Measurements from ENCODE around the gene NTN3. TPM values are rescaled to one million over a fixed set of nuclear protein-coding genes. Genes with fewer than 3 reads are reported as not detected.
"Not testable (repeated sequence)": the region's sequence is repeated elsewhere in the genome, so short reads cannot be mapped to it uniquely, and the experiment has no call there.

NTN3 gene
- total and polyA plus RNA-seq, 5 donors from 2014 or later = not detected

DNA sequence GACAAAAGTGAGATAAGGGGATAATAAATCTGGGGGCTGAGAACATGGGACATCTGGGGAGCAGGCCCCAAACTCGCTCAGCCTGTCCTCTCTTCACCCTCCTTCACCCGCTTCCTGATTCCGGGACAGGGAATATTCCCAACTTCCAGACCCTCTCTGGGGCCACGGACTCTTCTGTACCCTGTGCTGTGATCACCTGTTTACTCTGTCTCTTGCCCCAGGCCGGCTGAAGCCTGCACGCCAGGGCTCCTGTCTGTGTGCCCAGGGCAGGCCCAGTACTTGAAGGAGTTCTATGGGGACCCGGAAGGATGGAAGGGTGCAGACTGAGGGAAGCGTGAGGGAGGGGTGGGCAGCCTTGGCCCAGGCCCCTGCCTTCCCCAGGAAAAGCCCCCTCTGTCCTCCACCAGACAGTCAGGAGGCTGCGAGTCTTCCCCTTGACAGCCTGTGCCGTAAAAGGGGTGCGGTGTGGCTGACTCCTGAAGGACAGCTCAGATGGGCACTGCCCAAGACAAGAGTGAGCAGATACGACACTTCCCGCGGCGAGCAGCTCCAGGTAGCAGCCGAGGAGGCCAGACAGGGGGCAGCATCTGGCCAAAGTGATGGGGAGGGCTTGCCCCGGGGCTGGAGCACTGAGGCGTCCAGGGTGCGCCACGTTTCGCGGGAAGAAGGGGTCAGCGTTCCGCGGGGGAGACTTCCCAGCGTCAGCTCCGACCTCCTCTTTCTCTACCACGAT is 42.9 kb upstream of the NTN3 start:
- Histone ChIP-seq H3K27ac (ENCODE audit: insufficient read depth, low read length, poor library complexity, severe bottlenecking) (peak overlapping the region; percentile 38), H3K4me3 (ENCODE audit: low read depth, low read length) (no peak overlapping the region), H3K4me1 (ENCODE audit: control insufficient read depth, insufficient read depth, low read length, poor library complexity, severe bottlenecking) (peaks cover 22% of the 10 kb centered on the region), H3K9me3 (ENCODE audit: control insufficient read depth in 2 of 2, low read length in 2 of 2) (no peaks in the 10 kb centered on the region), H3K27me3 (ENCODE audit: control insufficient read depth, insufficient read depth, low read length) (no peaks in the 10 kb centered on the region), H3K36me3 (ENCODE audit: control insufficient read depth, insufficient read depth, low read length) (peaks cover 6% of the 10 kb centered on the region)
- ATAC-seq (ENCODE audit: low read depth in 2 of 2) = no peak
- Mint-ChIP-seq H3K27ac (peak overlapping the region; percentile 60 to 86 (median 66)), H3K4me3 (peak overlapping the region; percentile 90 to 96 (median 92)), H3K27me3 (peaks cover 6% of the 10 kb centered on the region), H3K4me1 (peaks cover 4 to 23% (median 13%) of the 10 kb centered on the region in 4 donors), H3K9me3 (peaks cover 0 to 1% (median 0%) of the 10 kb centered on the region in 7 donors), H3K36me3 (peaks cover 3% of the 10 kb centered on the region)
- no peak for DNase-seq

DNA sequence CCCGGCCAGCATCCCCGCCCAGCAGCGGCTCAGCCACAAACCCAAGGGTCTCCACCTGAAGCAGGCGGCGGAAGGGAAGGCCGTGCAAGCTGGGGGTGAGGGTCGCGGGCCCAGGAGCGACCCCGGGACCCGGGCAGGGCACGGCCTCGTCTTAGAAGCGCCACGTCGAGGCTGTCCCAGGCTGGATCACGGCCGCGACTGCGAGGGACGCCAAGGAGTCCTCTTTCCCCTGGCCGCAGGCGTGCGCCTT is 42.4 kb upstream of the NTN3 start:
- Histone ChIP-seq H3K9me3 (ENCODE audit: control insufficient read depth in 2 of 2, low read length in 2 of 2) (no peaks in the 10 kb centered on the region), H3K4me3 (ENCODE audit: low read depth, low read length) (no peak overlapping the region), H3K4me1 (ENCODE audit: control insufficient read depth, insufficient read depth, low read length, poor library complexity, severe bottlenecking) (peaks cover 20% of the 10 kb centered on the region), H3K36me3 (ENCODE audit: control insufficient read depth, insufficient read depth, low read length) (peaks cover 6% of the 10 kb centered on the region), H3K27me3 (ENCODE audit: control insufficient read depth, insufficient read depth, low read length) (no peaks in the 10 kb centered on the region), H3K27ac (ENCODE audit: insufficient read depth, low read length, poor library complexity, severe bottlenecking) (peak overlapping the region; percentile 38)
- DNase-seq (no peak), ATAC-seq (ENCODE audit: low read depth in 2 of 2) (no peak)
- Mint-ChIP-seq H3K27me3 (peaks cover 6% of the 10 kb centered on the region), H3K4me3 (peak overlapping the region; percentile 88 to 96 (median 92)), H3K27ac (peak overlapping the region in 2 of 3 donors; percentile 60 to 86), H3K4me1 (peaks cover 4 to 23% (median 13%) of the 10 kb centered on the region in 4 donors), H3K9me3 (peaks cover 0 to 1% (median 0%) of the 10 kb centered on the region in 7 donors), H3K36me3 (peaks cover 3% of the 10 kb centered on the region)

DNA sequence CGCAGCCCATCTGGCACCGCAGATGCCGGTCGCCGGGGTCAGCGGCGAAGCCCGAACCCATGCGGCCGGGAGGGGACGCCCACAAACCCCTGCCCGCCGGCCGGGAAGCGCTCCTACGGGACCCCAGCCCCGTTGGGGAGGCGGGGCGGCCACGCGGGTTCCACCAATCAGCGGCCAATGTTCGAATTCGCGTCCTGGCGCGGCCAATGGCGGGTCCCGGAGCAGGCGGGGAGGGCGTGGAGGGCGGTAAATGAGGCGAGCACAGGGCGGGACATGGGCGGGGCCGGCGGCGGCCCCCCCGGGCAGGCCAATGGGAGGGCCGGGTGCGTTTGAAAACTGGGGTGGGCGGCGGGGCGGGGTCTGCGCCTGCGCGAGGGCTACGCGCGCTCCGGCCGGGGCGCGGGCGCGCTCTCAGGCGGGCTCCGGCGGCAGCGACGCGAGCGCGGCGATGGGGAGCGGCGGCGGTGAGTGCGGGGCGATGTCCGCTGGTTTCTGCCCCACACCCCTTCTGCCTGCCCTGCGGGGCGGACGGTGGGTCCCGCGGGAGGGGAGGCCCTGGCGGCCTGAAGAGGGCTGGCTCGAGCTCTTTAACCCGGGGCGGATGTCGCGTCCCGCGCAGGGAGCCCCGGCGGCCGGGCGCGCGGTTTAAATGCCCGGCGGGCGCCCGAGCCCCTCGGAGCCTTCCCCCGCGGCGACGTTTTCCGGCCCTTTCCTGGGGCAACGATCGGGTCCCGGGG is 41.9 kb upstream of the NTN3 start, which contains the start of gene CCNF:
CCNF (plus strand) TSS at position 414 of the 737 bp plus-strand sequence; CDS start at position 449, 35 bp downstream.
- ATAC-seq (ENCODE audit: low read depth in 2 of 2) (peak; percentile 96), DNase-seq (peak; percentile 92 to 97 (median 97))
- Histone ChIP-seq H3K4me3 (ENCODE audit: low read depth, low read length) (peak within 1 kb of the TSS; percentile 65), H3K4me1 (ENCODE audit: control insufficient read depth, insufficient read depth, low read length, poor library complexity, severe bottlenecking) (peaks cover 20% of the 10 kb centered on the region), H3K27me3 (ENCODE audit: control insufficient read depth, insufficient read depth, low read length) (no peaks in the 10 kb centered on the region), H3K9me3 (ENCODE audit: control insufficient read depth in 2 of 2, low read length in 2 of 2) (no peaks in the 10 kb centered on the region), H3K36me3 (ENCODE audit: control insufficient read depth, insufficient read depth, low read length) (peaks cover 6% of the 10 kb centered on the region), H3K27ac (ENCODE audit: insufficient read depth, low read length, poor library complexity, severe bottlenecking) (peak within 1 kb of the TSS; percentile 55)
- H3K4me3 Mint-ChIP-seq = peak within 1 kb of the TSS; percentile 91 to 96 (median 94)
- H3K27me3 Mint-ChIP-seq = peaks cover 6% of the 10 kb centered on the region
- peaks cover 3% of the 10 kb centered on the region for H3K36me3 Mint-ChIP-seq
- peaks cover 0 to 1% (median 0%) of the 10 kb centered on the region in 7 donors for H3K9me3 Mint-ChIP-seq
- H3K4me1 Mint-ChIP-seq = peaks cover 4 to 23% (median 13%) of the 10 kb centered on the region in 4 donors
- H3K27ac Mint-ChIP-seq = peak within 1 kb of the TSS; percentile 66 to 92 (median 87)

DNA sequence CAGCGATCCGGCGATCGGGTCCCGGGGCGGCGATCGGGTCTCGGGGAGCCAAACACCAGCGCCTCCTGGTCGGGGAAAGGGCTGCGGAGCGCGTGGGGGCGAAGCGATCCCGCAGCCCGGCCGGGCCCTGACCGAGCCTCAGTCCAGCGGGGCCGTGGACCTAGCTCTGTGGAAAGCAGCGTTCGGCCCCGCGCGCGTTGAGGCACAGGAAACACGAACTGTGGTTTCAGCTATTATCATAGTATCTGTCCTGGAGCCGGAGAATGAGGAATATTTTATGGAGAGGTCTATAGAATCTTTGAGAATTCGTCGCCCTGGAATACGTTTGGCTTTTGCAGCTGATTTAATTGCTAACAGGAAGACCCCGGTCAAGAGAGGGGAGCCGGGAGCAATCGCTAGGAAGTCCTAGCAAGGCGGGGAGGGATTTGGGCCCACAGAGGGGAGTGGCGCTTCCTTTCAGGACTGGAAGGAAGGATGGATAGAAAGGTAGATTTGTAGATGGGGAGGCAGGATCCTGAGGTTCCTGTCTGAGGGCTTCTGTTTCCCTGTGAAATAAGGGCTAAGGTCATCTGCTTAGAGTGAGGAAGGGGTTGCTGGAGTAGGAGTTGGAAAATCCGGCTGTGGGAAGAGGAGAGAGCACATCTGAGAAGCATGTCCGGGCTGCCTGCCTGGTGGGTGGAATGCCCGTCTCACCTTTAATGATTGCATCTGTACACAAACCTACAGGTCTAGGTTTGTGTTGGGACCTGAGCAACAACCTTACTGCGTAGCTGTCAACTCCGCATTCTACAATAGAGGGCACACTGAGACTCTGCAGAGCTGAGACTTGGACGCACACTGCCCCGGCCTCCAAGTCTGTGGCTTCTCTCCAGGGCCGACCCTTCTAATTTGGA is 41.1 kb upstream of the NTN3 start:
- Mint-ChIP-seq H3K4me1 (peaks cover 4 to 23% (median 13%) of the 10 kb centered on the region in 4 donors), H3K4me3 (peak overlapping the region; percentile 91 to 94 (median 93)), H3K27me3 (peaks cover under 1% of the 10 kb centered on the region), H3K36me3 (peaks cover 6% of the 10 kb centered on the region), H3K27ac (peak overlapping the region; percentile 39 to 92 (median 87)), H3K9me3 (peaks cover 0 to 1% (median 0%) of the 10 kb centered on the region in 7 donors)
- peaks cover 6% of the 10 kb centered on the region for H3K36me3 ChIP-seq (ENCODE audit: control insufficient read depth, insufficient read depth, low read length)
- no peaks in the 10 kb centered on the region for H3K9me3 ChIP-seq (ENCODE audit: control insufficient read depth in 2 of 2, low read length in 2 of 2)
- H3K27me3 ChIP-seq (ENCODE audit: control insufficient read depth, insufficient read depth, low read length) = no peaks in the 10 kb centered on the region
- peaks cover 20% of the 10 kb centered on the region for H3K4me1 ChIP-seq (ENCODE audit: control insufficient read depth, insufficient read depth, low read length, poor library complexity, severe bottlenecking)
- peak overlapping the region; percentile 65 for H3K4me3 ChIP-seq (ENCODE audit: low read depth, low read length)
- H3K27ac ChIP-seq (ENCODE audit: insufficient read depth, low read length, poor library complexity, severe bottlenecking) = peak overlapping the region; percentile 55
- no peak for ATAC-seq (ENCODE audit: low read depth in 2 of 2)
- DNase-seq = peak in 1 of 3 donors; percentile 55

DNA sequence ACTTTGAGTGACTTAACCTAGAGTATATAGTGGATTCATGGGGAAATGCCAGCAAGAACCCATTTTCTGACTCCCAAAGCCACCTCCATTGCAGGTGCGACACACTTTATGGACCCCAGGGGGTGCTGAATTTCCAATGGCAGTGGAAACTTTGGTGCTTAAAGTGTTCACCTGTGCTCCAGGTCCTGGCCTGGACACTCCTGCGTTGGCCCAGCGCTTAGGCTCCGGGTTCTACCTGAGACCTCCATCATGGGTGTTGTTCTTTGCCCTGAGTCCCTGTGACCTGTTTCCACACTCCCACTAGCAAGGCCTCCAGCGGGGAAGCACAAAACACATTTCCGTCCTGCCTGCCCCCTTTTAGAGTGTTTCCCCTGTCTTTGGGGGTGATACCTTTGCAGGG is 38.8 kb upstream of the NTN3 start:
- Histone ChIP-seq H3K27me3 (ENCODE audit: control insufficient read depth, insufficient read depth, low read length) (no peaks in the 10 kb centered on the region), H3K4me3 (ENCODE audit: low read depth, low read length) (no peak overlapping the region), H3K4me1 (ENCODE audit: control insufficient read depth, insufficient read depth, low read length, poor library complexity, severe bottlenecking) (peaks cover 20% of the 10 kb centered on the region), H3K9me3 (ENCODE audit: control insufficient read depth in 2 of 2, low read length in 2 of 2) (no peaks in the 10 kb centered on the region), H3K36me3 (ENCODE audit: control insufficient read depth, insufficient read depth, low read length) (peaks cover 6% of the 10 kb centered on the region), H3K27ac (ENCODE audit: insufficient read depth, low read length, poor library complexity, severe bottlenecking) (no peak overlapping the region)
- peaks cover 4 to 23% (median 13%) of the 10 kb centered on the region in 4 donors for H3K4me1 Mint-ChIP-seq
- no peak for DNase-seq
- no peaks in the 10 kb centered on the region for H3K27me3 Mint-ChIP-seq
- H3K27ac Mint-ChIP-seq = no peak overlapping the region
- no peak for ATAC-seq (ENCODE audit: low read depth in 2 of 2)
- peak overlapping the region in 1 of 4 donors; percentile 51 for H3K4me3 Mint-ChIP-seq
- peaks cover 6% of the 10 kb centered on the region for H3K36me3 Mint-ChIP-seq
- peaks cover 0 to 1% (median 0%) of the 10 kb centered on the region in 7 donors for H3K9me3 Mint-ChIP-seq

DNA sequence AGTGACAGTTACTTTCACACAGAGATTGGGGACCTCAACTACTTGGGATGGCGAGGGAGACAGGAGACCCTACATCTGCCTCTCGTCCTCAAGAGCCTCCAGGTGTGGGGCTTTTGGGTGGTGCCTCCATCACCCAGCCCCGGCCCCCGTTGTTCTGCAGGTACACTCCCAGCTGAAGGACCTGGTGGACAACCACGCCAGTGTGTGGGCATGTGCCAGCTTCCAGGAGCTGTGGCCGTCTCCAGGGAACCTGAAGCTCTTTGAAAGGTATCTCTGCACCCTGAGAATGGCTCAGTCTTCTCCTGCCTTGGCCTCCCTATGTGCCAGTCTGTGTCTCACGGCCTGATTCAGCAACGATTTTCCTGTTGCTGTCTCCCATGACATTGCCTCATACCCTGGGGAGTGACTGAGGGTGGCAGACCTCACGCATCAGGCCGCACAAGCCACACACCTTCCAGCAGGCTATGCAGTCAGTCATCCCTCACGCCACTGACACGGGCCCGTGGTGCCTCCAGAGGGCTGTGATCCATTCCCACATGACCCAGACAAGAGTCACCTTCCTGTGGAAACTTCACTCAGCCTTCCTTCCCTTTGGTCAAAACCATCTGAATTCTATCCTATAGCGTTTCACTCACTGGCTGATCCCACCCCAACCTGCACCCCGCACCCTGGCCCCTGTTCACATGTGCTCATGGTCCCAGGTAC is 38.1 kb upstream of the NTN3 start:
- peaks cover 20% of the 10 kb centered on the region for H3K4me1 ChIP-seq (ENCODE audit: control insufficient read depth, insufficient read depth, low read length, poor library complexity, severe bottlenecking)
- no peak overlapping the region for H3K27ac ChIP-seq (ENCODE audit: insufficient read depth, low read length, poor library complexity, severe bottlenecking)
- ATAC-seq (ENCODE audit: low read depth in 2 of 2) (no peak), DNase-seq (no peak)
- H3K4me3 ChIP-seq (ENCODE audit: low read depth, low read length) = no peak overlapping the region
- peaks cover 6% of the 10 kb centered on the region for H3K36me3 Mint-ChIP-seq
- H3K36me3 ChIP-seq (ENCODE audit: control insufficient read depth, insufficient read depth, low read length) = peaks cover 6% of the 10 kb centered on the region
- H3K4me1 Mint-ChIP-seq = peaks cover 4 to 20% (median 11%) of the 10 kb centered on the region in 4 donors
- peaks cover 0 to 1% (median 0%) of the 10 kb centered on the region in 7 donors for H3K9me3 Mint-ChIP-seq
- no peaks in the 10 kb centered on the region for H3K27me3 ChIP-seq (ENCODE audit: control insufficient read depth, insufficient read depth, low read length)
- H3K27me3 Mint-ChIP-seq = no peaks in the 10 kb centered on the region
- no peaks in the 10 kb centered on the region for H3K9me3 ChIP-seq (ENCODE audit: control insufficient read depth in 2 of 2, low read length in 2 of 2)
- H3K27ac Mint-ChIP-seq = no peak overlapping the region
- peak overlapping the region in 1 of 4 donors; percentile 8 for H3K4me3 Mint-ChIP-seq

DNA sequence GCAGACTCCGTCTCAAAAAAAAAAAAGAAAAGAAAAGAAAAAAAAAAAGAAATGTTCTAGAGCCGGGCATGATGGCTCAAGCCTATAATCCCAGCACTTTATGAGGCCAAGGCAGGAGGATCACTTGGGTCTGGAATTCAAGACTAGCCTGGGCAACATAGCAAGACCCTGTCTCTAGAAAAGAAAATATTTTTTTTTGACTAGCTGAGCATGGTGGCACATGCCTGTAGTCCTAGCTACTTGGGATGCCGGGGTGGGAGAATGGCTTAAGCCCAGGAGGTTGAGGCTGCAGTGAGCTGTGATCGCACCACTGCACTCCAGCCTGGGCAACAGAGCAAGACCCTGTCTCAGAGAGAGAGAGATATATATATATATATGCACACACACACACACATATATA is 35.9 kb upstream of the NTN3 start:
- not testable (repeated sequence) for DNase-seq; ATAC-seq (ENCODE audit: low read depth in 2 of 2); H3K9me3 Mint-ChIP-seq; H3K36me3 ChIP-seq (ENCODE audit: control insufficient read depth, insufficient read depth, low read length); H3K9me3 ChIP-seq (ENCODE audit: control insufficient read depth in 2 of 2, low read length in 2 of 2); H3K27me3 Mint-ChIP-seq; H3K4me3 Mint-ChIP-seq; H3K27ac Mint-ChIP-seq; H3K27me3 ChIP-seq (ENCODE audit: control insufficient read depth, insufficient read depth, low read length); H3K4me3 ChIP-seq (ENCODE audit: low read depth, low read length); H3K4me1 ChIP-seq (ENCODE audit: control insufficient read depth, insufficient read depth, low read length, poor library complexity, severe bottlenecking); H3K27ac ChIP-seq (ENCODE audit: insufficient read depth, low read length, poor library complexity, severe bottlenecking)
- peaks cover 0 to 23% (median 11%) of the 10 kb centered on the region in 4 donors for H3K4me1 Mint-ChIP-seq
- H3K36me3 Mint-ChIP-seq = peaks cover 12% of the 10 kb centered on the region
